Measurements from ENCODE around the gene MAPK8IP3. TPM values are rescaled to one million over a fixed set of nuclear protein-coding genes. Genes with fewer than 3 reads are reported as not detected.

Gene MAPK8IP3
- polyA plus RNA-seq, 3 donors = 1.1 to 185 (median 2.1) TPM

DNA sequence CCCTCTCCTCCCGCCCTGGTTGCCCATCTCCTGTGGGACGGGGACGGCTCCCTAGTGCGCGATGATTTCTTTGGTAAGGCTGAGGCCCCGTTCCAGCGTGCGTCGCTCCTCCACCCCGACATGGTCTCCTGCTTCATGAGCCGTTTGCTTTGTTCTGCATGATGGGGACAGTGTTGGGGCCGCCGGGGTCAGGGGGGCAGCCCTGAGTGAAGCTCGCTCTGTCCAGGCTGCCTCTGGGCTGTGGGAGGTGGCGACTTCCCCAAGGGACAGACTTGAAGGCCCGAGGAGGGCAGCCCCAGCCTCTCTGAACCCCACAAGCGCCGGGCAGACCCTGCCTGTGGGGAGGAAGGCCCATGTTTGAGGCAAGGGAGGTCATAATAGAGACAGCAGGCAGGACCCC is 52.9 kb downstream of the MAPK8IP3 start:
- H3K4me1 Mint-ChIP-seq = no peaks in the 10 kb centered on the region
- no peak overlapping the region for H3K4me3 Mint-ChIP-seq
- H3K36me3 Mint-ChIP-seq = peaks cover 45 to 85% of the 10 kb centered on the region in 2 donors
- Histone ChIP-seq H3K27me3 (ENCODE audit: control insufficient read depth in 2 of 2, insufficient read depth in 2 of 2, low read length in 2 of 2) (no peaks in the 10 kb centered on the region), H3K4me3 (replicated peaks in 1 of 3; ENCODE audit: low read depth in 2 of 3, low read length in 3 of 3) (no peak overlapping the region), H3K9me3 (replicated peaks in 1 of 2; ENCODE audit: control insufficient read depth in 1 of 2, insufficient read depth in 1 of 2, low read length in 2 of 2) (no peaks in the 10 kb centered on the region), H3K79me2 (ENCODE audit: insufficient read depth, low read length) (no peaks in the 10 kb centered on the region), H3K27ac (ENCODE audit: low read depth in 1 of 2, low read length in 2 of 2) (no peak overlapping the region), H4K20me1 (ENCODE audit: insufficient read depth, low read length) (peaks cover 15% of the 10 kb centered on the region), H3K36me3 (replicated peaks in 1 of 2; ENCODE audit: control insufficient read depth in 1 of 2, insufficient read depth in 2 of 2, low read length in 2 of 2) (peaks cover 63 to 84% of the 10 kb centered on the region in 2 donors), H3K9ac (ENCODE audit: insufficient read depth, low read length, poor library complexity, severe bottlenecking) (no peak overlapping the region), H2AFZ (ENCODE audit: insufficient read depth, low read depth, low read length, poor library complexity, severe bottlenecking) (no peak overlapping the region), H3K4me2 (replicated peaks; ENCODE audit: extremely low read depth, low read length, poor library complexity, severe bottlenecking) (no peak overlapping the region), H3K4me1 (ENCODE audit: control insufficient read depth in 1 of 2, insufficient read depth in 2 of 2, low read length in 2 of 2) (no peaks in the 10 kb centered on the region)
- 95% methylated on average over 13 of the region's 18 CpGs for WGBS (ENCODE audit: insufficient coverage)
- no peak for DNase-seq
- peaks cover 0 to 2% (median 0%) of the 10 kb centered on the region in 7 donors for H3K9me3 Mint-ChIP-seq
- no peak overlapping the region for H3K27ac Mint-ChIP-seq
- peaks cover 0 to 3% (median 2%) of the 10 kb centered on the region in 3 donors for H3K27me3 Mint-ChIP-seq (ENCODE audit: low read depth in 3 of 3)
- intact Hi-C loops (cut with micrococcal nuclease) = no loop called here
- TF ChIP-seq, protein P1, sequence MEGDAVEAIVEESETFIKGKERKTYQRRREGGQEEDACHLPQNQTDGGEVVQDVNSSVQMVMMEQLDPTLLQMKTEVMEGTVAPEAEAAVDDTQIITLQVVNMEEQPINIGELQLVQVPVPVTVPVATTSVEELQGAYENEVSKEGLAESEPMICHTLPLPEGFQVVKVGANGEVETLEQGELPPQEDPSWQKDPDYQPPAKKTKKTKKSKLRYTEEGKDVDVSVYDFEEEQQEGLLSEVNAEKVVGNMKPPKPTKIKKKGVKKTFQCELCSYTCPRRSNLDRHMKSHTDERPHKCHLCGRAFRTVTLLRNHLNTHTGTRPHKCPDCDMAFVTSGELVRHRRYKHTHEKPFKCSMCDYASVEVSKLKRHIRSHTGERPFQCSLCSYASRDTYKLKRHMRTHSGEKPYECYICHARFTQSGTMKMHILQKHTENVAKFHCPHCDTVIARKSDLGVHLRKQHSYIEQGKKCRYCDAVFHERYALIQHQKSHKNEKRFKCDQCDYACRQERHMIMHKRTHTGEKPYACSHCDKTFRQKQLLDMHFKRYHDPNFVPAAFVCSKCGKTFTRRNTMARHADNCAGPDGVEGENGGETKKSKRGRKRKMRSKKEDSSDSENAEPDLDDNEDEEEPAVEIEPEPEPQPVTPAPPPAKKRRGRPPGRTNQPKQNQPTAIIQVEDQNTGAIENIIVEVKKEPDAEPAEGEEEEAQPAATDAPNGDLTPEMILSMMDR (IDR thresholded peaks at IDR 0.05) = no peak

GRCh38 chr16:1759511-1759910 is 53.5 kb downstream of the MAPK8IP3 start:
- Mint-ChIP-seq H3K4me1 (no peaks in the 10 kb centered on the region), H3K36me3 (peaks cover 42 to 82% of the 10 kb centered on the region in 2 donors), H3K9me3 (peaks cover 0 to 2% (median 0%) of the 10 kb centered on the region in 7 donors), H3K27ac (no peak overlapping the region), H3K4me3 (no peak overlapping the region), H3K27me3 (ENCODE audit: low read depth in 3 of 3) (peaks cover 0 to 3% (median 2%) of the 10 kb centered on the region in 3 donors)
- no peak overlapping the region for H2AFZ ChIP-seq (ENCODE audit: insufficient read depth, low read depth, low read length, poor library complexity, severe bottlenecking)
- H3K27me3 ChIP-seq (ENCODE audit: control insufficient read depth in 2 of 2, insufficient read depth in 2 of 2, low read length in 2 of 2) = no peaks in the 10 kb centered on the region
- no peak overlapping the region for H3K4me2 ChIP-seq (replicated peaks; ENCODE audit: extremely low read depth, low read length, poor library complexity, severe bottlenecking)
- H3K4me1 ChIP-seq (ENCODE audit: control insufficient read depth in 1 of 2, insufficient read depth in 2 of 2, low read length in 2 of 2) = no peaks in the 10 kb centered on the region
- TF ChIP-seq, protein P1 (IDR thresholded peaks at IDR 0.05) = no peak
- H3K4me3 ChIP-seq (replicated peaks in 1 of 3; ENCODE audit: low read depth in 2 of 3, low read length in 3 of 3) = no peak overlapping the region
- no peak overlapping the region for H3K27ac ChIP-seq (ENCODE audit: low read depth in 1 of 2, low read length in 2 of 2)
- H3K79me2 ChIP-seq (ENCODE audit: insufficient read depth, low read length) = no peaks in the 10 kb centered on the region
- WGBS (ENCODE audit: insufficient coverage) = 98% methylated on average over 21 of the region's 21 CpGs
- intact Hi-C loops (cut with micrococcal nuclease) = no loop called here
- peaks cover 69 to 84% of the 10 kb centered on the region in 2 donors for H3K36me3 ChIP-seq (replicated peaks in 1 of 2; ENCODE audit: control insufficient read depth in 1 of 2, insufficient read depth in 2 of 2, low read length in 2 of 2)
- DNase-seq = no peak
- no peaks in the 10 kb centered on the region for H3K9me3 ChIP-seq (replicated peaks in 1 of 2; ENCODE audit: control insufficient read depth in 1 of 2, insufficient read depth in 1 of 2, low read length in 2 of 2)
- peaks cover 15% of the 10 kb centered on the region for H4K20me1 ChIP-seq (ENCODE audit: insufficient read depth, low read length)
- H3K9ac ChIP-seq (ENCODE audit: insufficient read depth, low read length, poor library complexity, severe bottlenecking) = no peak overlapping the region
